ENCODE data around the gene MIA2. TPM values are rescaled to one million over a fixed set of nuclear protein-coding genes. Genes with fewer than 3 reads are reported as not detected.
"Not testable (repeated sequence)": the region's sequence is repeated elsewhere in the genome, so short reads cannot be mapped to it uniquely, and the experiment has no call there.

The MIA2 gene
- total RNA-seq, 2 experiments from 2014 or later, result 19.2 to 19.5 TPM

DNA sequence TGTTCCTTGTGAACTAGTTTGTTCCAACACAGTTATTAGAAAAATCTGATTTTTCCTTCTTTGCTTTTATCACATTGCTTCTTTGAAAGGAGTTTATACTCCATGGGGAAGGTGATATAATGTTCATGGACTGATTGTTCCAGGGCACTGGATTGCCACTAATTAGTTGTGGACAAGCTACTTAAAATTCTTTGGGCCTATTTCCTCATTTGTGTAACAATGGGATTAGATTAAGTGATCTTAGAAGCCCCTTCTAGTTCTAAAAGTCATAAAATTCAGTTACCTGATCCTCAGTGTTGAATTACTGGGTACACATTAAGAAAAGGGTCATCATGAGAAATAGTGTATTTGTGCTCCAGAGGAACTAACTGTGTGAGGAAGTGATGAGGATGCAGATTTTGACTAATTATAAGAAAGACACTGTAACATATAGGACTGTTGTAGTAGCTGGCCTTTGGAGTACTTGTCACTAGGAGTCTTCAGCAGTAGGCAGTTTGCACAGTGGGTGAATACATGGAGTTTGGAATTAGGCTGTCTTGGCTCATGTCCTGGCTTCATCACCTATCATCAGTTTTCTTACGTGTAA, 82.2 kb downstream of the MIA2 start:
- ChIA-PET CTCF (no interaction called here), POLR2A (no interaction called here)

- ChIA-PET CTCF (no interaction called here), POLR2A (no interaction called here)
Observed at GRCh38 chr14:39316830-39317553, 83.3 kb downstream of the MIA2 start.

DNA sequence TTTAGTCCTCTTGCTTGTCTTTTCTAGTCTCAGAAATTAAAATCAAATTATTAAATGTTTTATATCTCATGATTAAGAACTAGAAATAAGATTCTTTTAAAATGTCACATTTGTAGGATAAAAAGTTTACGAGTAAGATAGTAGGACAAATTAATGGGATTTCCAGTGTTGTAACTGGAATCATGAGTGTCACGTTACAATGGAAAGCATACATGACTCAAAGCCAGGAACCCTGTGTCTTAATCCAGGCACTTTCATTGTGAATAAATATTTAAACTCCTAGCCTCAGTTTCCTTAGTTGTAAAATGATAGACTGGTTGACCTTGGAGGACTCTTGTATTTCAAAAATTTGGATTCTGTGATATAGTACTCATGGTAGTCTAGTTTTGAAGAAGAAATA, 84.9 kb downstream of the MIA2 start:
- POLR2A ChIA-PET, result no interaction called here
- CTCF ChIA-PET, result no interaction called here

DNA sequence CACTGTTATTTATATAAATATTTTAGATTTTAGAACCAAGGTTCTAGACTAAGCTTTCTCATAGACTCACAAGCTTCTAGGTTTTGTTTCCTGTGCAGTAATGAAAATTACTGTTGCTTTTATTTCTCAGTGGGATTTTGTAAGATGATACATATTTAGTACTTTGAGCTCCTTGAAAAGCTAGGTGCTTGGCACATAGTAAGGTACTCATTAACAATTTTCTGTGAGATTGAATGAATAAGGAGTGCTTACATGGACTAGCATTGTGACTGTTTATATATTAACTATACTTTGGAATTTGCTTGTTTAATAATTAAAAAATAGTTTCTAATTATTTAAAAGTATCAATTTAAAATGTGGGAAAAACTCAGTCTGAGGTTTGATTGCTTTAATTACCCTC, 85.7 kb downstream of the MIA2 start:
- ChIA-PET POLR2A (no interaction called here), CTCF (no interaction called here)

DNA sequence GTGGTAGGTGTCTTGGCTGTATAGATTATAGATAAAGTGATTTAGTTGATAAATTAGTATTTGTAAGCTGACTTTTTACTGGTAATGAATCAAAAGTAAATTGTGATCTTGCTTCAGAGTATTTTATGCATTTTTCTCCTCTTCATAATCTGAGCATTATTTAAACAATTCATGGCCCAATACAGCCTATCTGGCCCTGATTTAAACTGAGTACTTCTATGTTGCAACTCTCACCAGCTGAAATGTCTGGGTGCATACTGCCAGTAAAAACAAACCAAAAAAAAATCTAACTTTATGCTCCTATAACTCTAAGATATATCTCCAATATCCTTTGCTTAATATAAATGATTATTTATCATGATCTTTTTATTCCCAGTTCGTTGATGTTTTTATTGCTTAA, 86.6 kb downstream of the MIA2 start:
- ChIA-PET CTCF (no interaction called here), POLR2A (no interaction called here)

- CTCF ChIA-PET, result no interaction called here
- POLR2A ChIA-PET, result no interaction called here
Observed at GRCh38 chr14:39322807-39323206, 89.1 kb downstream of the MIA2 start.

- POLR2A ChIA-PET, result no interaction called here
- CTCF ChIA-PET, result interaction anchor here (1.1 kb wide), 1 partner anchor 75 kb away, joined by 6 read pairs; no protein-coding TSS in a partner anchor
Observed at GRCh38 chr14:39324097-39324496, 90.4 kb downstream of the MIA2 start.

DNA sequence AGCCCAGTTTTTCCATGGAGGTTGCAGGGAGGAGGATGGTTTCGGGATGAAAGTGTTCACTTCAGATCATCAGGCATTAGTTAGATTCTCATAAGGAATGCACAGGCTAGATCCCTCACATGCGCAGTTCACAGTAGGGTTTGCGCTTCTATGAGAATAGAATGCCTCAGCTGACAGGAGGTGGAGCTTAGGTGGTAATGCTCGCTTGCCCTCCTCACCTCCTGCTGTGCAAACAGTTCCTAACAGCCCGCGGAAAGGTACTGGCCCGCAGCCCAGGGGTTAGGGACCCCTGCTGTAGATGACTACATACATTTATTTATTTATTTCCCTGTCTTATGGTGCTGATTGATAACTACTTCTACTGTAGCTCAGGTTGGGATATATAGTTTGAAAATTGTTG, 105.3 kb downstream of the MIA2 start:
- CTCF ChIA-PET, result no interaction called here
- POLR2A ChIA-PET, result no interaction called here

- POLR2A ChIA-PET, result not testable (repeated sequence)
- CTCF ChIA-PET, result interaction anchor here (0.6 kb wide), 1 partner anchor 48 kb away, joined by 3 read pairs; no protein-coding TSS in a partner anchor
Observed at GRCh38 chr14:39341126-39341525, 107.4 kb downstream of the MIA2 start.

DNA sequence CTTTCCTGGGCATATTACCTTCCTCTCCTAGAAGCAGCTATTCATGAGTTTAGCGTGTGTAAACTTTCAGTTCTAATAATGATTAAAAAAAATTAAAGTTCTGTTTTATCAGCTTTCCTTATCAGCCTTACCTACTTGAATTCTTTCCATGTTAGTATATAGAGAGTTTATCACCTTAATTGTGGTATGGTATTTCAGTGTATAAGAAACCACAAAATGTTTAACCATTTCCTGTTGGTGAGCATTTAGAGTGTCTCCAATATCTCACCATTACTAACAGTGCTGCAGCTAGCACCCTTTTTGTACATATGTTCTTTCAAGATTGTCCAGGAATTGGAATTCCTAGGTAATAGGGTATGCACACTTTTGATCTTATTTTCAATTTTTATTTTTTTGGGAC, 109.1 kb downstream of the MIA2 start:
- ChIA-PET CTCF (no interaction called here), POLR2A (no interaction called here)

- ChIA-PET CTCF (no interaction called here), POLR2A (no interaction called here)
Observed at GRCh38 chr14:39343614-39344013, 109.9 kb downstream of the MIA2 start.

GRCh38 chr14:39350866-39351265, 117.2 kb downstream of the MIA2 start:
- CTCF ChIA-PET, result no interaction called here
- POLR2A ChIA-PET, result no interaction called here

DNA sequence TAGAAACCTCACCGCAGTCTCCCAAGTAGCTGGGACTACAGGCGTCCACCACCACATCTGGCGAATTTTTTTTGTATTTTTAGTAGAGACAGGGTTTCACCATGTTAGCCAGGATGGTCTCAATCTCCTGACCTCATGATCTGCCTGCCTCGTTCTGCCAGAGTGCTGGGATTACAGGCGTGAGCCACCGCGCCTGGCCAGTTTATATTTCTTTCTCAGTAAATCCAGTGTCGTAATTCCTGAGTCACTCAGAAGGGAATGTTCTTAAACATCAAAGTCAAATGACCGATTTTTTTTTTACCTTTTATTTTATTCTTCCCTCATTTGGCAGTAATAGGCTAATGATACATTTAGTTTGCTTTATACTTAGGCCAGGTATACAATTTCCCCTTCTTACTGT, 118.0 kb downstream of the MIA2 start:
- ChIA-PET CTCF (no interaction called here), POLR2A (no interaction called here)

DNA sequence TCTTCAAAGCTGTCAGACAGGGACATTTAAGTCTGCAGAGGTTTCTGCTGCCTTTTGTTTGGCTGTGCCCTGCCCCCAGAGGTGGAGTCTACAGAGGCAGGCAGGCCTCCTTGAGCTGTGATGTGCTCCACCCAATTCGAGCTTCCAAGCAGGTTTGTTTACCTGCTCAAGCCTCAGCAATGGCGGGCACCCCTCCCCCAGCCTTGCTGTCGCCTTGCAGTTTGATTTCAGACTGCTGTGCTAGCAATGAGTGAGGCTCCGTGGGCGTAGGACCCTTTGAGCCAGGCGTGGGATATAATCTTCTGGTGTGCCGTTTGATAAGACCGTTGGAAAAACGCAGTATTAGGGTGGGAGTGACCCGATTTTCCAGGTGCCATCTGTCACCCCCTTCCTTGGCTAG, 125.4 kb downstream of the MIA2 start:
- CTCF ChIA-PET, POLR2A ChIA-PET: not testable (repeated sequence)

DNA sequence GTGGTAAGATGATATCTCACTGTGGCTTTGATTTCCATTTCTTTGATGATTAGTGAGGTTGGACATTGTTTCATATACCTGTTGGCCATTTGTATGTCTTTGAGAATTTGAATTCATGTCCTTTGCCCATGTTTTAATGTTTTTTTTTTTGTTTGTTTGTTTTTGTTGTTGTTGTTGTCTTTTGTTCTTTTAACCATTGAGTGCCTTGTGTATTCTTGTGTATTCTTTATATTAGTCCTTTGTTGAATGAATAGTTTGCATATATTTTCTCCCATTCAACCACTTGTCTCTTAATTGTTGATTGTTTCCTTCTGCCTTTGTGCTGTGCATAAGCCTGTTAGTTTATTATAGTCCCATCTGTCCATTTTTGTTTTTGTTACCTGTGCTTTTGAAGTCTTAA, 126.6 kb downstream of the MIA2 start:
- POLR2A ChIA-PET, result interaction anchor here (0.6 kb wide), 1 partner anchor 20 kb away, joined by 3 read pairs; no protein-coding TSS in a partner anchor
- CTCF ChIA-PET, result no interaction called here

GRCh38 chr14:39361556-39361955, 127.8 kb downstream of the MIA2 start:
- POLR2A ChIA-PET, CTCF ChIA-PET: not testable (repeated sequence)

GRCh38 chr14:39364509-39364908, 130.8 kb downstream of the MIA2 start:
- CTCF ChIA-PET, result no interaction called here
- POLR2A ChIA-PET, result no interaction called here

DNA sequence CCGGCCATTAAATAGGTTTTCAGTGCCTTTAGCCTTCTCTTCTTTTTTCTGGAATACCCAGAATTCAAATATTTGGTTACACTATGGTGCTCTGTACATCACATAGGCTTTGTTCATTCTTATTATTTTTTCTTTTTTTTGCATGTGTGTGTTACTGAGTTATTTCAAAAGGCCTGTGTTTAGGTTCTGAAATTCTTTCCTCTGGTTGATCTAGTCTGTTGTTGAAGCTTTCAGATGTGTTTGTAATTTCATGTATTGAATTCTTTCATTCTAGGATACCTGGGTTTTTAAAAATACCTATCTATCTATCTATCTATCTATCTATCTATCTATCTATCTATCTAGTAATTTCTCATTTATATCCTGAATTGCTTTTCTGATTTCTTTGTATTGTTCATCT, 131.6 kb downstream of the MIA2 start:
- ChIA-PET CTCF (no interaction called here), POLR2A (no interaction called here)

- POLR2A ChIA-PET, result interaction anchor here (1.0 kb wide), 1 partner anchor 66 kb away, joined by 3 read pairs; the partner anchor contains the start of gene FBXO33
Observed at GRCh38 chr14:39366460-39367386, 133.0 kb downstream of the MIA2 start.

DNA sequence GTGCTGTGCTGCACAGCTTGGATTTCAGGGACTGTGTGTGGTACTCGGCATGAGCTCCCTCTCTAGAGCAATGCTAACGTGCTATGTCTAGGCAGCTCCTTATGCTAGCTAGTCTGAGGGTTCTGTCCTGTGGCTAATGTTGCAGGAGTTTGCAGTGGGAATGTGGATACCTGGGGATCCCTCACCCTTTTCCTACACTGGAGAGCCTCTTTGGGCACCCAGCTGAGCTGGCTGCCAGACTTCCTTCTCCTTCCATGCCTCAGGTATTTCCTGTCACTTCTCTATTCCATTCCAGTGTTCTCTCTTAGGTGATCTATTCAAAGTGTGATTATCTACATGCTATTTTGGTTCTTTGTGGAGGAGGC, 133.7 kb downstream of the MIA2 start:
- ChIA-PET POLR2A (interaction anchor here (1.0 kb wide), 1 partner anchor 65 kb away, joined by 3 read pairs; the partner anchor contains the start of gene FBXO33), CTCF (no interaction called here)

More at GRCh38 chr14:39366460-39367386, 133.0 kb downstream of the MIA2 start:
- CTCF ChIA-PET, result interaction anchor here (0.6 kb wide), 1 partner anchor 264 kb away, joined by 5 read pairs; no protein-coding TSS in a partner anchor

Data from activated CD8-positive, alpha-beta memory T cell treated with anti-CD3 and anti-CD28 coated beads for 36 hours (primary cell).